ENCODE results near the gene ARAP2.

GRCh38 chr4:36215627-36216026 lies 28.7 kb downstream of the ARAP2 start:
- TF ChIP-seq CTCF (IDR thresholded peaks at IDR 0.05) (no peak), POLR2A (IDR thresholded peaks at IDR 0.05) (no peak)
